B cell (primary cell): ENCODE data around the gene FGFR1OP2. TPM values are rescaled to one million over a fixed set of nuclear protein-coding genes. Genes with fewer than 3 reads are reported as not detected.
A peak's percentile ranks its signal among the peaks of the same experiment; 100 is the strongest.

Experiments
- ATAC-seq: fragments of 200-7000 bp; cut with Tn5 transposase; one replicate; pipeline ENCODE4 v1.10.0; 2021; ENCODE audit warnings: low read depth, mild to moderate bottlenecking, moderate number of reproducible peaks, moderate library complexity
- CTCF ChIA-PET: fragments of 350-600 bp; sonication (Branson Sonifier 250); formaldehyde crosslinking; loops from one replicate; lab custom pipeline; 2021; ENCODE audit warnings: antibody characterized with exemption, inconsistent platforms; lab: Charles Lee
- POLR2A ChIA-PET: fragments of 350-600 bp; sonication (Branson Sonifier 250); formaldehyde crosslinking; loops from one replicate; lab custom pipeline; 2021; ENCODE audit warnings: antibody characterized with exemption; lab: Charles Lee
- DNase-seq: peaks from one replicate; pipeline ENCODE4 v3.0.0; 2013
- H2AFZ ChIP-seq: 2 replicates; pipeline ENCODE4 v1.6.1; 2012; ENCODE audit warnings: mild to moderate bottlenecking, low read depth, low read length; ENCODE audit not compliant: insufficient read depth, poor library complexity, severe bottlenecking
- H3K27ac ChIP-seq, 2 donors: 1 replicate in 1 of 2; 2 replicates in 1 of 2; pipeline ENCODE4 v1.5.1; 2012 to 2013; ENCODE audit warnings: low read length in 2 of 2, mild to moderate bottlenecking in 2 of 2, moderate library complexity in 1 of 2
- H3K27me3 ChIP-seq, 4 experiments: fragments of 200-600 bp in 1 of 4; sonication (generic) in 1 of 4; replicated peaks in 1 of 4; 1 replicate in 2 of 4; 2 replicates in 2 of 4; pipeline versions ENCODE4 v1.6.1 to v1.7.0; 2013 to 2016; ENCODE audit warnings: low read length in 3 of 4, mild to moderate bottlenecking in 2 of 4, mixed read lengths in 1 of 4, moderate library complexity in 1 of 4; ENCODE audit not compliant: insufficient read depth in 4 of 4, control insufficient read depth in 3 of 4; ENCODE audit errors: control extremely low read depth in 1 of 4
- H3K36me3 ChIP-seq, 2 experiments: replicated peaks in 1 of 2; 1 replicate in 1 of 2; 2 replicates in 1 of 2; pipeline versions ENCODE4 v1.6.1 to v1.7.1; 2013; ENCODE audit warnings: low read length in 1 of 2; ENCODE audit not compliant: insufficient read depth in 2 of 2, control insufficient read depth in 1 of 2; ENCODE audit errors: control extremely low read depth in 1 of 2, extremely low read depth in 1 of 2
- H3K4me1 ChIP-seq, 2 donors: fragments of 200-600 bp in 1 of 2; sonication (generic) in 1 of 2; 1 replicate in 1 of 2; 2 replicates in 1 of 2; pipeline versions ENCODE4 v1.5.1 to v1.6.1; 2013 to 2017; ENCODE audit warnings: low read length in 2 of 2; ENCODE audit not compliant: control insufficient read depth in 2 of 2, insufficient read depth in 2 of 2
- H3K4me2 ChIP-seq: replicated peaks from 2 replicates; pipeline ENCODE3; 2012; ENCODE audit warnings: mild to moderate bottlenecking, low read depth, low read length; ENCODE audit not compliant: poor library complexity, severe bottlenecking
- H3K4me3 ChIP-seq, 5 experiments: fragments of 200-600 bp in 1 of 5; sonication (generic) in 1 of 5; 1 replicate in 3 of 5; 2 replicates in 2 of 5; pipeline versions ENCODE4 v1.5.1 to v1.7.0; 2011 to 2016; ENCODE audit warnings: low read length in 4 of 5, mild to moderate bottlenecking in 4 of 5, low read depth in 2 of 5, control low read depth in 1 of 5, moderate library complexity in 1 of 5; ENCODE audit not compliant: insufficient read depth in 1 of 5; ENCODE audit errors: control extremely low read depth in 1 of 5, extremely low read depth in 1 of 5
- H3K79me2 ChIP-seq: fragments of 200-600 bp; sonication (generic); one replicate; pipeline ENCODE4 v1.6.0; 2016; ENCODE audit warnings: low read length; ENCODE audit not compliant: control insufficient read depth, insufficient read depth
- H3K9ac ChIP-seq: fragments of 200-600 bp; sonication (generic); 2 replicates; pipeline ENCODE4 v1.6.1; 2017; ENCODE audit warnings: mild to moderate bottlenecking, low read length, moderate library complexity
- H3K9me3 ChIP-seq, 3 donors: one replicate each; pipeline versions ENCODE4 v1.6.1 to v1.7.1; 2013; ENCODE audit warnings: low read length in 2 of 3; ENCODE audit not compliant: control insufficient read depth in 2 of 3, insufficient read depth in 1 of 3; ENCODE audit errors: control extremely low read depth in 1 of 3
- H4K20me1 ChIP-seq: 2 replicates; pipeline ENCODE4 v1.6.0; 2012; ENCODE audit warnings: mild to moderate bottlenecking, low read length; ENCODE audit not compliant: insufficient read depth, control insufficient read depth, poor library complexity, severe bottlenecking
- H3K27ac Mint-ChIP-seq: one replicate; pipeline ENCODE4 v1.8.0; 2021; ENCODE audit warnings: mixed read lengths
- H3K27me3 Mint-ChIP-seq: one replicate; pipeline ENCODE4 v1.8.0; 2021; ENCODE audit warnings: mixed read lengths
- H3K4me1 Mint-ChIP-seq: one replicate; pipeline ENCODE4 v1.8.0; 2021; ENCODE audit warnings: mixed read lengths
- H3K4me3 Mint-ChIP-seq: one replicate; pipeline ENCODE4 v1.8.0; 2021; ENCODE audit warnings: mixed read lengths
- H3K9me3 Mint-ChIP-seq: one replicate; pipeline ENCODE4 v1.8.0; 2022; ENCODE audit warnings: mixed read lengths; ENCODE audit not compliant: insufficient read depth
- CTCF ChIP-seq: fragments of 200-600 bp; IDR thresholded peaks from one replicate; pipeline ENCODE4 v1.8.0; 2022; ENCODE audit warnings: antibody characterized with exemption, mild to moderate bottlenecking
- EZH2 ChIP-seq: IDR thresholded peaks from 2 replicates; pipeline ENCODE4 v1.6.1; 2012; ENCODE audit warnings: borderline replicate concordance, low read depth, mild to moderate bottlenecking, moderate library complexity, low read length; ENCODE audit not compliant: insufficient read depth, poor library complexity, severe bottlenecking
- WGBS: methylation state at CpG from one replicate; pipeline ENCODE4 v1.1.5; 2013; ENCODE audit warnings: missing lambda C conversion rate; ENCODE audit not compliant: insufficient coverage; 5-methylcytosine and 5-hydroxymethylcytosine counted together
- intact Hi-C: fragments of 100-400 bp; cut with micrococcal nuclease; formaldehyde crosslinking; loops from one replicate; pipeline ENCODE4 v1.10.0; 2022
- polyA plus RNA-seq: library from polyadenylated mRNA; depleted of rRNA; stranded (reverse); fragments of >200 nt; gene quantifications from 2 replicates; pipeline ENCODE4 v1.2.3, GENCODE V29; 2012
- total RNA-seq, 2 donors: library from RNA; stranded (reverse); fragments of 120-200 nt in 1 of 2; gene quantifications; 1 replicate in 1 of 2; 2 replicates in 1 of 2; pipeline versions ENCODE4 v1.2.3 to v1.2.4, GENCODE V29; 2013 to 2022

FGFR1OP2 gene
- total and polyA plus RNA-seq, 2 donors (not counting 1 experiment from before 2014, with no cell fraction given), result 22.3 to 64.3 TPM

- Histone ChIP-seq H3K4me1 (peaks cover 16 to 19% of the 10 kb centered on the region in 2 donors), H3K27me3 (no peaks in the 10 kb centered on the region), H3K36me3 (peaks cover 3 to 22% of the 10 kb centered on the region in 2 experiments), H3K4me2 (no peak overlapping the region), H2AFZ (no peak overlapping the region), H3K27ac (peak overlapping the region in 1 of 2 donors; percentile 14), H3K9ac (no peak overlapping the region), H4K20me1 (peaks cover 6% of the 10 kb centered on the region), H3K4me3 (no peak overlapping the region), H3K9me3 (peaks cover 0 to 5% (median 0%) of the 10 kb centered on the region in 3 donors), H3K79me2 (peaks cover 40% of the 10 kb centered on the region)
- ATAC-seq (no peak), DNase-seq (no peak)
- ChIA-PET CTCF (interaction anchor here (0.9 to 1.2 kb wide), 2 partner anchors 14 to 116 kb away, joined by 3 to 5 read pairs; no protein-coding TSS in a partner anchor), POLR2A (no interaction called here)
- H3K27me3 Mint-ChIP-seq, result no peaks in the 10 kb centered on the region
- TF ChIP-seq CTCF (no peak), EZH2 (no peak)
- H3K9me3 Mint-ChIP-seq, result no peaks in the 10 kb centered on the region
- peaks cover 47% of the 10 kb centered on the region for H3K4me1 Mint-ChIP-seq
- H3K27ac Mint-ChIP-seq, result no peak overlapping the region
- intact Hi-C loops, result no loop called here
- WGBS, result 14% methylated on average over 1 of the region's 1 CpG
- no peak overlapping the region for H3K4me3 Mint-ChIP-seq
Observed at GRCh38 chr12:27000961-27001360, 62.7 kb downstream of the FGFR1OP2 start.

GRCh38 chr12:27001663-27002062, 63.4 kb downstream of the FGFR1OP2 start:
- no peak for ATAC-seq
- Histone ChIP-seq H3K27me3 (no peaks in the 10 kb centered on the region), H4K20me1 (peaks cover 9% of the 10 kb centered on the region), H3K9me3 (peaks cover 0 to 5% (median 0%) of the 10 kb centered on the region in 3 donors), H2AFZ (no peak overlapping the region), H3K4me2 (no peak overlapping the region), H3K4me1 (peaks cover 16 to 19% of the 10 kb centered on the region in 2 donors), H3K9ac (no peak overlapping the region), H3K79me2 (peaks cover 46% of the 10 kb centered on the region), H3K4me3 (no peak overlapping the region), H3K27ac (no peak overlapping the region), H3K36me3 (peaks cover 3 to 20% of the 10 kb centered on the region in 2 experiments)
- ChIA-PET POLR2A (interaction anchor here (0.5 kb wide), 1 partner anchor 98 kb away, joined by 5 read pairs; no protein-coding TSS in a partner anchor), CTCF (interaction anchor here (0.9 to 1.2 kb wide), 2 partner anchors 15 to 117 kb away, joined by 3 to 5 read pairs; no protein-coding TSS in a partner anchor)
- no peaks in the 10 kb centered on the region for H3K9me3 Mint-ChIP-seq
- DNase-seq, result no peak
- TF ChIP-seq CTCF (no peak), EZH2 (no peak)
- intact Hi-C loops, result no loop called here
- H3K4me1 Mint-ChIP-seq, result peaks cover 49% of the 10 kb centered on the region
- H3K27me3 Mint-ChIP-seq, result no peaks in the 10 kb centered on the region
- no CpG with 5 or more reads among the region's 5 CpGs for WGBS
- no peak overlapping the region for H3K4me3 Mint-ChIP-seq
- H3K27ac Mint-ChIP-seq, result no peak overlapping the region
